ENCODE data around the gene GTF3A.

Gene GTF3A

DNA sequence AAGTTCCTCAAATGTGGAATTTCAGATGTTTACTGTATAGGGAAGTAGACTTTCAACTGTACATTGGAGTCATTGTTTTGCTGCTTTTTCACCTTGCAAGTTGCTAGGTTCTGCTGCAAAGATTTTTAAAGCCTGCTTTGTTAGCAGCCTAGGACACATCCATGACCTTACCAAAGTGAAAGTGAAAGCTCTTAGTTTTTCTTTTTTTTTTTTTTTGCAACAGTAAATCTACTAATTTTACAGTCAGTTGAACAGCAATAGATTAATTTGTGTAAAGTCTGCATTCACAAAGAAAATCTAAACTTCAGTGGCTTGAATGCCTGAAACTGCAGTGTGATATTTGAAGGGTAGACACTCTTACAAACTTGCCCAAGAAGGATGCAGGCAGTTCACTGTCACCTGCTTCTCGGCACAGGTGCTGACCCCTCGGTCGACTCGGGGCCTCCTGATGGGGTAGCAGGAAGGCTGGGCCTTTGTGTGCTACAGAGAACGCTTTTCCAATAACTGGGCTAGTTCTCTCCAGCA, 31.0 kb downstream of the GTF3A start:
- H3K4me3 ChIP-seq (ENCODE audit: low read depth, low read length), result no peak overlapping the region
- TF ChIP-seq, protein P1, sequence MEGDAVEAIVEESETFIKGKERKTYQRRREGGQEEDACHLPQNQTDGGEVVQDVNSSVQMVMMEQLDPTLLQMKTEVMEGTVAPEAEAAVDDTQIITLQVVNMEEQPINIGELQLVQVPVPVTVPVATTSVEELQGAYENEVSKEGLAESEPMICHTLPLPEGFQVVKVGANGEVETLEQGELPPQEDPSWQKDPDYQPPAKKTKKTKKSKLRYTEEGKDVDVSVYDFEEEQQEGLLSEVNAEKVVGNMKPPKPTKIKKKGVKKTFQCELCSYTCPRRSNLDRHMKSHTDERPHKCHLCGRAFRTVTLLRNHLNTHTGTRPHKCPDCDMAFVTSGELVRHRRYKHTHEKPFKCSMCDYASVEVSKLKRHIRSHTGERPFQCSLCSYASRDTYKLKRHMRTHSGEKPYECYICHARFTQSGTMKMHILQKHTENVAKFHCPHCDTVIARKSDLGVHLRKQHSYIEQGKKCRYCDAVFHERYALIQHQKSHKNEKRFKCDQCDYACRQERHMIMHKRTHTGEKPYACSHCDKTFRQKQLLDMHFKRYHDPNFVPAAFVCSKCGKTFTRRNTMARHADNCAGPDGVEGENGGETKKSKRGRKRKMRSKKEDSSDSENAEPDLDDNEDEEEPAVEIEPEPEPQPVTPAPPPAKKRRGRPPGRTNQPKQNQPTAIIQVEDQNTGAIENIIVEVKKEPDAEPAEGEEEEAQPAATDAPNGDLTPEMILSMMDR (IDR thresholded peaks at IDR 0.05; ENCODE audit: control insufficient read depth, extremely low read depth, insufficient read depth), result no peak
- no peak for DNase-seq (ENCODE audit: low read depth)

DNA sequence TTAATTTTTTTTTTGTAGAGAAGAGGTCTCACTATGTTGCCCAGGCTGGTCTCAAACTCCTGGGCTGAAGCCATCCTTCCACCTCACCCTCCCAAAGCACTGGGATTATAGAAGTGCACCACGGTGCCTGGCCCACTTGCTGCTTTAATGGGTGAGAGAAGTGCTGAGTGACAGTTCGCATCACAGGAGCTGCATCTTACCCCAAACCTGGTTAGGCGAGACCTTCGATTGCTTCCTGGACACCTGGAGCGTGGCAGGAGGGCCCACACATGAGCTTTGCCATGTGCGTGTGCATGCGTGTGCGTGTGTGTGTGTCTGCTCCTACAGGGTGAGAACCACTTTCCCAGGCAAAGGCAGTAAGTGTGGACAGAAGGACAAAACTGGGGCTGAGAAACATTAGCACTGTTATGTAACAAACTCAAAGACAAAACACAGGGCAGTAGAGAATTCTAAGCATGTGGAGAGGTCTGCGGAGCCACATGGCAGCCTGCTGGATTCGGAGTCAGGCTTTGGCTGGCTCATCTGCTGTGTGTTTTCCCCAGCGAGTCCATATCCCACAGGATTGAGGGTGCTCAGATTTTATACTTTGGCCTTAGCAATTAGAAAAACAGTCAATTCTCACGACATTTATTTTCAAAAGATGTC, 37.6 kb downstream of the GTF3A start:
- TF ChIP-seq, protein P1 (IDR thresholded peaks at IDR 0.05; ENCODE audit: control insufficient read depth, extremely low read depth, insufficient read depth), result no peak
- no peak overlapping the region for H3K4me3 ChIP-seq (ENCODE audit: low read depth, low read length)
- no peak for DNase-seq (ENCODE audit: low read depth)

DNA sequence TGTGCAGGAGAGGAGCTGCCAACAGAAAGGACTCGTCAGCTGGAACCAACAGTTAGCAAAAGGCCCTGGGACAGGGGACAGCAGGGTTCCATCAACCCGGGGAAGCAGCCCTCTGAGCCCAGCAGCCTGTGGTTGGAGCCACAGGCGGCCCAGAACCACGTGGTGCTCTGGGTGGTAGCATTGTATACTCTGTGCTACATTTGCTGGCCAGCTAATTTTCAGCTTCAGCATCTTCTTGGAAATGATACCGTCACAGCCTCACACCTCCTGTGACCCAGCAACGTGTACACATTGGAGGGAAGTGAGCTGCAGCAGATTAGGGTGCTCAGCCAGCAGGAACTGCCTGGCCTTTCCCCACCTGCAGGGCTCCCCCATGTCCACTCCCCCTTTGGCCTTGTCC, 39.1 kb downstream of the GTF3A start:
- DNase-seq (ENCODE audit: low read depth), result no peak
- no peak overlapping the region for H3K4me3 ChIP-seq (ENCODE audit: low read depth, low read length)
- TF ChIP-seq, protein P1 (IDR thresholded peaks at IDR 0.05; ENCODE audit: control insufficient read depth, extremely low read depth, insufficient read depth), result no peak

DNA sequence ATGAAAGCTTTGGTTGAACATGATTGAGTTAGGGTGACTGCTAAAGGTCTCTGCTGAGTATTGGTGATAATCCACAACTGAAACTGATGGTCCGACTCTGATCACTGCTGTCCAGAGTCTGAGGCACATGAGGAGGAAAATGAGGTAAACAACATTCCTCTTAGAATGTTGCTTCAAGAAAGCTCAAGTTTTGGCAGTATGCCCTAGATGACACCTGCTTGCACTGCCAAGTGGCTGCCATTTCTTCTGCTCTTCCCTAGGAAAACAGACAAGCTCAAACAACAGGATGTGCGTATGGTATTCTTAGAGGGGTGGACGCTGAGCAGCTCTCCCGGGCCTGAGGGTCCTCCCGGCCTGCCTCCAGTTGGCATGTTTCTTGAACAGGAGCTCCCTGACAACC, 41.2 kb downstream of the GTF3A start:
- TF ChIP-seq, protein P1 (IDR thresholded peaks at IDR 0.05; ENCODE audit: control insufficient read depth, extremely low read depth, insufficient read depth), result no peak
- no peak for DNase-seq (ENCODE audit: low read depth)
- H3K4me3 ChIP-seq (ENCODE audit: low read depth, low read length), result no peak overlapping the region

DNA sequence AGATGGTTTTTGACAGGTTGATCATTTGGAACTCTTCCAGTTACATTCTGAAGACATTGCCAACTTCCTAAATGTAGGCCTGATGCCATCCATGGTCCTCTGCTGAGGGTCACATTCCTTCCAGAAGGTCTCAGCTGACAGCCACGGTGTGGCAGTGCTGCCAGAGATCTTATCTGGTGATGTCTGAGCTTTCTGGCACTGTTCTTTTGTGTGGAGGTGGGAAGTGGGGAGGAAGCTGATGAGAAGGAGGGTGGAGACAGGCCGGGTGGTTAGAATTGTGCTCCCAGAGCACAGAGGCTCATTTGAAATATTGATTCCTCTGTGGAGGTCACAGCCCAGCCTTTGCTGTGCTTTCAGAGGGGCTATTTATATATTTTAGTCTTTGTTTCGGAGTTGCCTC, 42.1 kb downstream of the GTF3A start:
- DNase-seq (ENCODE audit: low read depth), result no peak
- H3K4me3 ChIP-seq (ENCODE audit: low read depth, low read length), result no peak overlapping the region
- TF ChIP-seq, protein P1 (IDR thresholded peaks at IDR 0.05; ENCODE audit: control insufficient read depth, extremely low read depth, insufficient read depth), result no peak

DNA sequence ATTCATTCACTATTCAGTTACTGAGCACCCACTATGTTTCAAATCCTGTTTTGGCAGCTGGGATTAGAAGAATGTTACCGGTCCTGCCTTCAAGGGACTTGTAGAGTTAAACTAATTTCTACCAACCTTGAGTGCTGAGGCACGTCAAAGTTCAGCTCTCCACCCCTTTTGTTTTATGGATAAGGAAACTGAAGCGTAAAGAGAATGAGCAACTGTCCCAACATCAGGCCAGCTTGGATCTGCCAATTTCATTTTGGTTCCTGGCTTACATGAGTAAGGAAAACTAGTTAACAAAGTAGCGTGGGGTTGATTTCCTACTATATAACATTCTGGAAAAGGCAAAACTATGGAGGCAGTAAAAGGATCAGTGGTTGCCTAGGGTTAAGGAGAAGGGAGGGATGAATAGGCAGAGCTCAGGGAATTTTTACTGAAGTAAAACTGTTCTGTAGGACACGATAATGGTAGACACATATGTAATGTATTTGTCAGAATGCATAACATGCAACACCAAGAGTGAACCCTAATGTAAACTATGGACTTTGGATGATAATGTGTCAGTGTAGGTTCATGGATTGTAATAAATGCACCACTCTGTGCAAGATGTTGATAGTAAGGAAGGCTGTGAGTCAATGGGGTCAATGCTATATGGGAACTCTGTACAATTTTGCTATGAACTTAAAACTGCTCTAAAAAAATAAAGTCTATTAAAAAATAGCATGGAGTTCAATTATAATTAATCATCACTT, 45.8 kb downstream of the GTF3A start:
- TF ChIP-seq, protein P1 (IDR thresholded peaks at IDR 0.05; ENCODE audit: control insufficient read depth, extremely low read depth, insufficient read depth), result no peak
- no peak overlapping the region for H3K4me3 ChIP-seq (ENCODE audit: low read depth, low read length)
- DNase-seq (ENCODE audit: low read depth), result no peak

All from LNCaP clone FGC (cell line).